ENCODE results near the gene ZNF718. TPM values are rescaled to one million over a fixed set of nuclear protein-coding genes. Genes with fewer than 3 reads are reported as not detected.

Gene ZNF718
- total and polyA plus RNA-seq, 2 experiments from 2014 or later, result 9.7 to 35.1 TPM

- peaks cover 26% of the 10 kb centered on the region for H3K9me3 Mint-ChIP-seq
These were observed 16.6 kb upstream of the ZNF718 start for GRCh38 chr4:107444-108429.

GRCh38 chr4:112771-113170 lies 11.5 kb upstream of the ZNF718 start:
- Histone ChIP-seq H3K27me3 (ENCODE audit: insufficient read depth) (peaks cover 40% of the 10 kb centered on the region), H3K4me1 (ENCODE audit: insufficient read depth) (no peaks in the 10 kb centered on the region; the same call in 1 of the 2 replicates), H3K4me3 (no peak overlapping the region), H3K36me3 (ENCODE audit: insufficient read depth) (no peaks in the 10 kb centered on the region), H2AFZ (no peak overlapping the region), H3K4me2 (no peak overlapping the region), H3K9me2 (ENCODE audit: insufficient read depth) (no peaks in the 10 kb centered on the region), H3K27ac (ENCODE audit: low read depth) (no peak overlapping the region), H3K79me2 (replicated peaks; ENCODE audit: insufficient read depth) (no peaks in the 10 kb centered on the region), H4K20me1 (replicated peaks; ENCODE audit: insufficient read depth) (no peaks in the 10 kb centered on the region), H3F3A (replicated peaks; ENCODE audit: low read depth) (no peaks in the 10 kb centered on the region)
- DNase-seq (ENCODE audit: low spot score) (no peak), ATAC-seq (no peak)
- H3K27ac Mint-ChIP-seq, result no peak overlapping the region
- H3K4me3 Mint-ChIP-seq, result no peak overlapping the region
- no peak for TF ChIP-seq REST (IDR thresholded peaks at IDR 0.05; ENCODE audit: unreplicated experiment)
- TF ChIP-seq JUNB (IDR thresholded peaks at IDR 0.05; ENCODE audit: unreplicated experiment), result no peak
- no peak for TF ChIP-seq ZNF331 (CRISPR knock-in tag; IDR thresholded peaks at IDR 0.05; ENCODE audit: low read depth)
- TF ChIP-seq EZH2 (IDR thresholded peaks at IDR 0.05; ENCODE audit: low read depth, unreplicated experiment), result no peak
- no peak for TF ChIP-seq POLR2AphosphoS5 (IDR thresholded peaks at IDR 0.05; ENCODE audit: low read depth)
- TF ChIP-seq CREB1 (CRISPR knock-in tag; IDR thresholded peaks at IDR 0.05; ENCODE audit: low read depth), result no peak
- TF ChIP-seq EZH2phosphoT487 (IDR thresholded peaks at IDR 0.05; ENCODE audit: unreplicated experiment), result no peak
- TF ChIP-seq ZNF114 (CRISPR knock-in tag; IDR thresholded peaks at IDR 0.05), result no peak
- H3K27me3 Mint-ChIP-seq (ENCODE audit: insufficient read depth, low read depth, poor library complexity), result peaks cover 37% of the 10 kb centered on the region
- peaks cover 4% of the 10 kb centered on the region; the same call in 1 of the 3 replicates for H3K36me3 Mint-ChIP-seq (ENCODE audit: low read depth)
- peaks cover 7% of the 10 kb centered on the region; the same call in 2 of the 3 replicates for H3K9me3 Mint-ChIP-seq
- H3K4me1 Mint-ChIP-seq, result peaks cover 2% of the 10 kb centered on the region; the same call in 1 of the 3 replicates

More at GRCh38 chr4:107444-108429, 16.6 kb upstream of the ZNF718 start:
- peak overlapping the region; percentile 84 for H3K4me2 ChIP-seq
- no peaks in the 10 kb centered on the region; the same call in 1 of the 2 replicates for H3K4me1 ChIP-seq (ENCODE audit: insufficient read depth)
- peak overlapping the region; percentile 70 for H3K4me3 Mint-ChIP-seq
- DNase-seq (ENCODE audit: low spot score) (peak; percentile 54), ATAC-seq (peak; percentile 82)
- H3K27ac ChIP-seq (ENCODE audit: low read depth), result no peak overlapping the region
- H3K4me3 ChIP-seq, result peak overlapping the region; percentile 60
- H3K79me2 ChIP-seq (replicated peaks; ENCODE audit: insufficient read depth), result no peaks in the 10 kb centered on the region
- H2AFZ ChIP-seq, result peak overlapping the region; percentile 97
- no peaks in the 10 kb centered on the region for H3K36me3 ChIP-seq (ENCODE audit: insufficient read depth)
- peaks cover 7% of the 10 kb centered on the region; the same call in 2 of the 3 replicates for H3K36me3 Mint-ChIP-seq (ENCODE audit: low read depth)
- H3K4me1 Mint-ChIP-seq, result peaks cover 4% of the 10 kb centered on the region; the same call in 1 of the 3 replicates
- H3K27ac Mint-ChIP-seq, result no peak overlapping the region
- peak; percentile 59 for TF ChIP-seq EZH2phosphoT487 (IDR thresholded peaks at IDR 0.05; ENCODE audit: unreplicated experiment)
- peak; percentile 70 for TF ChIP-seq EZH2 (IDR thresholded peaks at IDR 0.05; ENCODE audit: low read depth, unreplicated experiment)
- TF ChIP-seq ZNF114 (CRISPR knock-in tag; IDR thresholded peaks at IDR 0.05), result no peak
- TF ChIP-seq CTCF (conservative IDR thresholded peaks at IDR 0.05; ENCODE audit: low read depth in 2 of 2), result peak in 1 of 2 experiments; percentile 20; a peak in 1 of 4 replicates
- H3K9me2 ChIP-seq (ENCODE audit: insufficient read depth), result no peaks in the 10 kb centered on the region
- H3K27me3 ChIP-seq (ENCODE audit: insufficient read depth), result peaks cover 84% of the 10 kb centered on the region
- peaks cover 55% of the 10 kb centered on the region for H3K27me3 Mint-ChIP-seq (ENCODE audit: insufficient read depth, low read depth, poor library complexity)
- H3F3A ChIP-seq (replicated peaks; ENCODE audit: low read depth), result peaks cover 4% of the 10 kb centered on the region; the same call in 1 of the 2 replicates
- no peaks in the 10 kb centered on the region for H4K20me1 ChIP-seq (replicated peaks; ENCODE audit: insufficient read depth)

All from GM23338 (cell line).